DMS 273 treated with DMSO at 0.1 percent for 48 hours (cell line): ENCODE data around the gene PDE4C.

Experiments used
- DNase-seq: peaks from one replicate; lab custom pipeline; 2025; lab: John Stamatoyannopoulos, UW

PDE4C gene

GRCh38 chr19:18198374-18198773 is 27.9 kb downstream of the PDE4C start:
- DNase-seq: no peak

DNA sequence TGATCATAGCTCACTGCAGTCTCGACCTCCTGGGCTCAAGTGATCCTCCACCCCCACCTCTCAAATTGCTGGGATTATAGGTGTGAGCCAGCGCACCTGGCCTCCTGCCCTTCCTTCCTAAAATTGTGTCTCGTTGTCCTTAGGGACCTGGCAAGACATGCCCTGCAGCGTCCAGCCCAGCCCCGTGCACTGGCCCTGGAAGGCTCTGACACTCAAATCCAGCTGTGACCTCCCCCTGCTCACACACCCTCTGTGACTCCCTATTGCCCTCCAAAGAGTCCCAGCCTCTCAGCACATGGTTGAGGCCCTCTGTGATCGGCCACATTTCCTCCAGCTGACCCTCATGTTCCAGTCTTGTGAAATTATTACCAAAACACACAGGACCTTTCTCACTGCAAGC is 28.3 kb downstream of the PDE4C start:
- no peak for DNase-seq

- no peak for DNase-seq
These were observed 28.9 kb downstream of the PDE4C start for GRCh38 chr19:18197306-18197705.

- no peak for DNase-seq
These were observed 29.8 kb downstream of the PDE4C start for GRCh38 chr19:18196511-18196845.

DNA sequence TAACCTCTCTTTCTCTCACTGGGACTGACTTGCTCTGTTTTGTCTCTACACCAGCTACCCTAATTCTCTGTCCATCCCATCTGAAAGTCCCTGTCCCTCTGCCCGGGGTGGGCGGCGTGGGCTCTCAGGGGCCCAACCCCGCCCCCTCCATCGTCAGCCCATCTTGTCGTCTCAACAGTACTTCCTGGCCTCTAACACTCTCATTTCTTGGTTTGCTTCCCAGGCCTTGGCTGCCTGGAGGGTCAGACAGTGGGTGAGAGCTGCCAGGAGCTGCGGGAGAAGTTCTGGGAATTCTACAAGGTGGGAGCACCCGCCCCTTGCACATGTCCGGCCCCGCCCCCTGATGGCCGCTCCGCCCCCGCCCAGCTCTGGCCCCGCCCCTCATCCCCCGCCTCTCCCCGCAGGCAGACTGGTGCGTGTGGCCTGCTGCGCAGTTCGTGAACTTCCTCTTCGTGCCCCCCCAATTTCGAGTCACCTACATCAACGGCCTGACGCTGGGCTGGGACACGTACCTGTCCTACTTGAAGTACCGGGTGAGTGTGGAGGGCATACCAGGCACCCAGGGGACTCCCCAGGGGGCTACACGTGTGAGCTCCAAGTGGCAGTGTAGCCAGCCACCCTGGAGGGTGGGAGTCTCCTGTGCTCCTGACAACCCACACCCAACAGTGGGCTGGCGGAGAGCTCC is 31.5 kb downstream of the PDE4C start:
- DNase-seq: no peak

DNA sequence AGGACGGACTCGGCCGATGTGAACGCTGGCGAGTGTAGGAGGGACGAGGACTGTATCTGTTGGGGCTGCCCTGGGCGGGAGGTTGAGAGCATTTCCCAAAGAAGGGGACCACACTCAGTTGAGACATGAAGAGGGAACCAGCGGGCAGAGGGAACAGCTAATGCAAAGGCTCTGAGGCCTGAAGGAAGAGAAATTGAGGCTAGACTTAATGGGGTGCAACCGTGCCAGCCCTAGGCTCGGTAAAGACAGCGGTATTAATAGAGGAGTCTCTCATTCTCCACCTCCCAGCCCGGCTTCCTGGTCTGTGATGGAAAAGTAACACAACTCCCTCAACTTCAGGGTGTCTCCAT is 32.1 kb downstream of the PDE4C start:
- DNase-seq: no peak

DNA sequence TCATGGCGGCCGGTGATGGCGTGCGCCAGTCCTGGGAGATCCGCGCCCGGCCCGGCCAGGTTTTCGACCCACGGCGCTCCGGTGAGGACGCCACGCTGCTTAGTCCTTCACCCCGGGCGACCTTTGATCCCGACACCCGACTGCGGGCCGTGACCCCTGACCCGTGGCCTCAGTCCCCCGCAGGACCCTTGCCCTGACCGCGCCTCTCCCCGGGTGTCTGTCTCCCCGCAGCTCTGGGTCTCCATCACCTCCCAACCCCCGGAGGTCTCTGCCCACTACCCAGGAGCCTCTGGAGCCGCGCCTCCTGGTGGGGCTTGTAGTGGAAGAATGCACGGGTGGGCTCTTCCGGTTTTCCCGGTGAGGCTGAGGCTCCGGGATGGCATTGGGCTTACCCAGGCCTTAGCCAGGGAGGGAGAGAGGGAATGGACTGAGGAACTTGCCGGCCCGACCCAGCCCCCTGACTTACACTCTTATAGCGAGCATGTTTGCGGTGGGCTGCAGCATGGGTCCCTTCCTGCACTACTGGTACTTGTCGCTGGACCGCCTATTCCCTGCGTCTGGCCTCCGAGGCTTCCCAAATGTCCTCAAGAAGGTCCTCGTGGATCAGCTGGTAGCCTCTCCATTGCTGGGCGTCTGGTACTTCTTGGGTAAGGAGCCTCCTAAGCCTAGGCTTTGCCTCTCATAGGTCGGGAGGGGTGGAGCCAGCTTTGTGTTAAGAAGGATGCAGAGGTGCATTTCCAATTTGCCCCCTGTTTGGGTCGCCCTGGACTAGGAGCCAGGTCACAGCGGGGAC is 32.7 kb downstream of the PDE4C start:
- DNase-seq: no peak

- DNase-seq: peak; percentile 99
These were observed 33.4 kb downstream of the PDE4C start, which contains the start of gene MPV17L2 for GRCh38 chr19:18192673-18193387. Gene MPV17L2, plus strand, starts transcription at chr19:18193218. Its CDS starts 64 bp downstream, at chr19:18193282.

GRCh38 chr19:18191640-18192062 is 34.6 kb downstream of the PDE4C start:
- no peak for DNase-seq

DNA sequence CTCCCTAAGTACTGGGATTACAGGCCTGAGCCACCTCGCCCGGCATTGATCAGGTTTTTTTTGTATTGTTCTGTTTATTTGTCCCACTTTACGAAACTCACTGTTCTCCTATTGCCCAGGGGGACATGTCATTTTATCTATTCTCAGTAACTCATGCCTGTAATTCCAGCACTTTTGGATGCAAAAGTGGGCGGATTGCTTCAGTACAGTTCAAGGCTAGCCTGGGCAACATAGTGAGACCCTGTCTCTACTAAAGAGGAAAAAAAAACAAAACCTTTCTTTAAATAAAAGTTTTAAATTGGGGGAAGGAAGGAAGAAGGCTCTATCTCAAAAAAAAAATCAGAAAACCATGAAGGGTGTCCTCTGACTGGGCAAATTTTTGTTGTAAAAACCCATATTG is 36.0 kb downstream of the PDE4C start:
- DNase-seq: no peak

DNA sequence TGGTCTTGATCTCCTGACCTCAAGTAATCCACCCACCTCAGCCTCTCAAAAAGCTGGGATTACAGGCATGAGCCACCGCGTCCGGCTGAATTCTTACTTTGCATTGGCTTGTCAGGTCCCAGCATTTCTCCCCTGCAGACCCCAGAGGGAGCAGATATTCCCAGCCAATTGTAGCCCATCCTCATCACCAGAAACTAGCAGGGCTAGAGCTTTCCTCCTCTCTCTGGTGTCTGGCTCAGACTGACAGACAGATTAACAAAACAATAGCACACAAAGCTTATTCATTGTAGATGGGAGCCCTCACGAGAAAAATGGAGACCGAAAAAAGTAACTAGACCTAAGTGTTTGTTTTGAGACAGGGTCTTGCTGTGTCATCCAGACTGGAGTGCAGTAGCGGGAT is 40.7 kb downstream of the PDE4C start:
- no peak for DNase-seq

DNA sequence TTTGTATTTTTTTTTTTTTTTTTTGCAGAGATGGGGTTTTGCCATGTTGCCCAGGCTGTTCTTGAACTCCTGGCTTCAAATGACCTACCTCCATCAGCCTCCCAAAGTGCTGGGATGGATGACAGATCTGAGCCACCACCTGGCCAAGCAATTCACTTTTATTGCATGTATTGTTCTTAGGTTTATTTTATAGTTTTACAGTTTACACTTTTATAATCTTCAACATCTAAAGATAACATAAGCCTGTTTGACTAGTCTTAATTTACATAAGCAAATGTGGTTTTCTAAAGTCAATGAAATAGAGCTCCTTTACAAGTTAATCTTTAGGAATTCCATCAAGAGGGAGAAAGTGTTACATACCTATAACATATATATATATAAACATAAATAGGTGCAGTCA is 42.7 kb downstream of the PDE4C start:
- no peak for DNase-seq

- no peak for DNase-seq
These were observed 46.3 kb downstream of the PDE4C start for GRCh38 chr19:18179957-18180356.

DNA sequence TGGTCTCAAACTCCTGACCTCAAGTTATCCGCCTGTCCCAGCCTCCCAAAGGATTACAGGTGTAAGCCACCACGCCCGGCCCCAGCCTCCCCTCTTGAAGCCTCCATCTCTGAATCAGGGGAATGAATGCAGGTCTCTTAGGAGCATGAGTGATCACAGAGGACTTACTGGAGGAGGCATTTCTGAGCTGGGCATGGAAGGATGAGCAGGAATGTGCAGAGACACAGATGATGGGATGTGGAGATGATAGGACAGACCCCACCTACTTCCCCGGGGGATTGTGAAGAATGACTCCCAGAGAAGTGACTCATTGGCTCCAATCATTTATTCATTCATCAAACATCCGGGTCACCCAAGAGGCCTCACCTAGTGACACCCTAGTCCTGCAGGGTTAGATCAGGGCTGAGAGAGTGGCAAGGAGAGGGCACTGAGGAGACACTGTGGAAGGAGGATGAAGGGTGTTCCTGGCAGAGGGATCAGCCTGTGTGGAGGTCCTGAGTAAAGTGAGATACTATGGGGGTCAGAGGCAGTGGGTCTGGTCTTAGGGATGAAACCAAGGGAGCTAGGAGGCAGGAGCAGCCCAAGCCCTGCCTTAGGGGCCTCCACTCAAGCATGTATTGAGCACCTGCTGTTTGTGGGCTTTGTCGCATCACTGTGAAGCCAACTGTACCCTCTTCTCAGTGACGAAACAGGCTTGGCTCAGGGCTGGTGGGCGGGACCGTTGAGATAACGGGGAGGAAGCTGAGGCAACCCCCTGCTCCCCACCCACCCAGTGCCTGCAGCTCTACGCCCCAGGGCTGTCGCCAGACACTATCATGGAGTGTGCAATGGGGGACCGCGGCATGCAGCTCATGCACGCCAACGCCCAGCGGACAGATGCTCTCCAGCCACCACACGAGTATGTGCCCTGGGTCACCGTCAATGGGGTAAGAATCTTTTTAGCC is 49.6 kb downstream of the PDE4C start:
- no peak for DNase-seq

DNA sequence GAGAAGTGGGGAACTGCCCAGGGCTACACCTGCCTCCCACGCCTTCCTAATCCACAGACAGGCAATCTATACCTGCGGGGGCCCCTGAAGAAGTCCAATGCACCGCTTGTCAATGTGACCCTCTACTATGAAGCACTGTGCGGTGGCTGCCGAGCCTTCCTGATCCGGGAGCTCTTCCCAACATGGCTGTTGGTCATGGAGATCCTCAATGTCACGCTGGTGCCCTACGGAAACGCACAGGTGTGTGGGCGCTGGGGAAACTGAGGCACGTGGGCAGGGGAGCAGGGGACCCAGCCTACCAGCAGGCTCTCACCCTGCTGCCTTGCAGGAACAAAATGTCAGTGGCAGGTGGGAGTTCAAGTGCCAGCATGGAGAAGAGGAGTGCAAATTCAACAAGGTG is 51.3 kb downstream of the PDE4C start:
- no peak for DNase-seq
